ENCODE results near the gene AGPS. TPM values are rescaled to one million over a fixed set of nuclear protein-coding genes. Genes with fewer than 3 reads are reported as not detected.

The AGPS gene
- total and polyA plus RNA-seq, 10 of the 15 experiments (the other 5 are each of a cell fraction or from before 2014, with no cell fraction given): 7.9 to 54.2 (median 38.7) TPM

DNA sequence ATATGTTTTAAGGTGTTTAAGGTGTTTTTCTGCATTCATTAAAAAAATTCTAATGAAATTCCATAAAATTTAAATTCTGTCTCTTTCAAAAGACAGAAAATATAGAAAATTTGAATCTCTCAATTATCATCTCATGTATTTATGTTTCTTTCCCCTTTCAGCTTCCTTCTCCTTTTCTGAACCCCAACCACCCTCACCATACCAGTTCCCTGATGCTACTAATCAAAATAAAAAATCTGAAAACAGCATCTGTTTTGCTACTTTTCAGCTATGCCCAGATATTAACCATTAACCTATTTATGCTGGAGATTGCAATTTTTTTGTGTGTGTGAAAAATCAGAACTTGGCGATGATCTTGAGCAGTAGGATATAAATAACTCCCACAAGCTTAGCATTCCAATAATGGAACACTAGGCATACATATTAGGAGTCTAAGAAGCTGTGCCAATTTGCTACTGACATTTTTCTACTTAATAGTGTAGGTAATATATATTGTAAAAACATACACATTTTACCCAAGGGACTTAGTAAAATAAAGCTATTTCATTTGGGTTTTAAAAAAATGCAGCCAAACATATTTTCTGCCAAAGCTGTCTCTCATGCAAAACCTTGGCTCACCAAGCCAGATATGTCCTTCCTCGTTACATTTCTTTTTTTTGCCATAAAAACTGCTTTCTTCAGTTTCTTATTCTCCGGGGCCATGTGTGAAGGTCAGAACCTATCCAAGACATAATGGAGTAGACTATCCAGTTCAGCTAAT, 32.6 kb upstream of the AGPS start:
- POLR2A ChIA-PET: interaction anchor here (0.9 kb wide), 1 partner anchor 39 kb away, joined by 4 read pairs; no protein-coding TSS in a partner anchor
- SMC1A ChIA-PET (ENCODE audit: uncharacterized antibody, unreplicated experiment): interaction anchor here (0.7 to 1.3 kb wide), 5 partner anchors 14 to 244 kb away, joined by 3 to 6 read pairs (median 3); no protein-coding TSS in a partner anchor
- Histone ChIP-seq H3K9ac (ENCODE audit: control insufficient read depth, insufficient read depth, low read length) (no peak overlapping the region), H3K4me1 (ENCODE audit: control insufficient read depth, insufficient read depth, low read length) (no peaks in the 10 kb centered on the region), H3K4me2 (ENCODE audit: control insufficient read depth, insufficient read depth) (no peak overlapping the region), H3K27ac (ENCODE audit: control insufficient read depth, insufficient read depth) (no peak overlapping the region), H3K79me2 (ENCODE audit: control insufficient read depth, insufficient read depth, low read length) (no peaks in the 10 kb centered on the region), H3K36me3 (ENCODE audit: control insufficient read depth in 2 of 2, insufficient read depth in 2 of 2, low read length in 1 of 2) (no peaks in the 10 kb centered on the region), H2AFZ (ENCODE audit: control insufficient read depth, low read depth, low read length) (no peak overlapping the region), H3K27me3 (replicated peaks in 1 of 2; ENCODE audit: control insufficient read depth in 2 of 2, insufficient read depth in 2 of 2, low read length in 1 of 2) (no peaks in the 10 kb centered on the region), H3K9me3 (replicated peaks; ENCODE audit: control insufficient read depth, insufficient read depth, low read length) (no peaks in the 10 kb centered on the region), H3K4me3 (no peak overlapping the region), H4K20me1 (ENCODE audit: control insufficient read depth, insufficient read depth) (no peaks in the 10 kb centered on the region)
- RAD21 ChIA-PET (ENCODE audit: unreplicated experiment): interaction anchor here (1.2 kb wide), 1 partner anchor 55 kb away, joined by 4 read pairs; no protein-coding TSS in a partner anchor
- no peak for FAIRE-seq
- BruUV-seq (replicated peaks): no TSS peak
- ATAC-seq: no peak
- DNase-seq (ENCODE audit: low read depth, low spot score): no peak
- TF ChIP-seq, protein P1, sequence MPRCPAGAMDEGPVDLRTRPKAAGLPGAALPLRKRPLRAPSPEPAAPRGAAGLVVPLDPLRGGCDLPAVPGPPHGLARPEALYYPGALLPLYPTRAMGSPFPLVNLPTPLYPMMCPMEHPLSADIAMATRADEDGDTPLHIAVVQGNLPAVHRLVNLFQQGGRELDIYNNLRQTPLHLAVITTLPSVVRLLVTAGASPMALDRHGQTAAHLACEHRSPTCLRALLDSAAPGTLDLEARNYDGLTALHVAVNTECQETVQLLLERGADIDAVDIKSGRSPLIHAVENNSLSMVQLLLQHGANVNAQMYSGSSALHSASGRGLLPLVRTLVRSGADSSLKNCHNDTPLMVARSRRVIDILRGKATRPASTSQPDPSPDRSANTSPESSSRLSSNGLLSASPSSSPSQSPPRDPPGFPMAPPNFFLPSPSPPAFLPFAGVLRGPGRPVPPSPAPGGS (IDR thresholded peaks at IDR 0.05; ENCODE audit: borderline replicate concordance, insufficient read depth, low read depth, low read length, poor library complexity, severe bottlenecking): no peak
- TF ChIP-seq BMI1 (IDR thresholded peaks at IDR 0.05; ENCODE audit: borderline replicate concordance): no peak
- TF ChIP-seq RFX5 (IDR thresholded peaks at IDR 0.05; ENCODE audit: low read depth, low read length): no peak
- TF ChIP-seq NR2C2 (IDR thresholded peaks at IDR 0.05; ENCODE audit: borderline replicate concordance, control insufficient read depth, insufficient read length, low read depth): no peak
- no peak for TF ChIP-seq SREBF2 (IDR thresholded peaks at IDR 0.05; ENCODE audit: low read length)
- TF ChIP-seq CHD2 (IDR thresholded peaks at IDR 0.05; ENCODE audit: borderline replicate concordance, low read depth, low read length): no peak
- TF ChIP-seq CHD4 (IDR thresholded peaks at IDR 0.05): no peak
- TF ChIP-seq ZNF217 (IDR thresholded peaks at IDR 0.05): no peak
- no peak for TF ChIP-seq USF2 (IDR thresholded peaks at IDR 0.05; ENCODE audit: borderline replicate concordance, low read depth, low read length)
- no peak for TF ChIP-seq MXI1 (IDR thresholded peaks at IDR 0.05; ENCODE audit: low read depth, low read length)
- no peak for TF ChIP-seq KLF5 (IDR thresholded peaks at IDR 0.05; ENCODE audit: partially characterized antibody)
- no peak for TF ChIP-seq GATAD2B (conservative IDR thresholded peaks at IDR 0.05; ENCODE audit: low read depth)
- TF ChIP-seq REST (IDR thresholded peaks at IDR 0.05; ENCODE audit: low read depth, low read length): no peak
- no peak for TF ChIP-seq NR2C1 (IDR thresholded peaks at IDR 0.05)
- intact Hi-C loops (cut with micrococcal nuclease; ENCODE audit: unreplicated experiment): no loop called here
- in situ Hi-C loops (cut with MboI): no loop called here
- WGBS (ENCODE audit: insufficient coverage, insufficient replicate concordance, low lambda C conversion rate, missing lambda C conversion rate): 98% methylated on average over 3 of the region's 3 CpGs
- CTCF ChIA-PET: interaction anchor here (0.8 to 1.5 kb wide), 6 partner anchors 10 to 195 kb away, joined by 3 to 4 read pairs (median 3); no protein-coding TSS in a partner anchor
